ENCODE data around the gene CDK2. TPM values are rescaled to one million over a fixed set of nuclear protein-coding genes. Genes with fewer than 3 reads are reported as not detected.

The CDK2 gene
- total RNA-seq, 2 experiments from 2014 or later = 15.8 to 16.0 TPM

DNA sequence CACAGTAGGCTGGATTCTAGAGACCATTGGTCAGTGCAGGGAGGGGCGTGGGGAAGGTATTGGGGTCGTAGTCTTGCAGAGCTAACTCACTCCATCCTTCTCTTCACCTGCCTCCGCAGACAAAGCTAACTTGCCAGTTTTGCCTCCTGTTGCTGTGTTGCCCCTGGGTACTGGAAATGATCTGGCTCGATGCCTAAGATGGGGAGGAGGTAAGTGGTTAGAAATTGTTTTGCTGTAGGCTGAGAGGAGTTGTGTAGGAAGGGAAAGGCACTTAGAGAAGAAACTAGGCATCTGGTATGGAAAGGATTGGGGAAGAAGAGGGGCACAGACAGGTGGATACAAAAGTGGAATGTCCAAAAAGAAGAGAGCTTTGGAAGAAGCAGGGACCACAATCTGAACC is 24.6 kb upstream of the CDK2 start:
- CTCF ChIA-PET = interaction anchor here (1.7 to 5.4 kb wide), 3 partner anchors 14 to 203 kb away, joined by 4 to 86 read pairs (median 5); partner anchors contain the start of genes DGKA and PYM1
- no peaks in the 10 kb centered on the region for H3K9me3 Mint-ChIP-seq
- H3K4me1 Mint-ChIP-seq (ENCODE audit: low read depth) = peaks cover 72% of the 10 kb centered on the region
- Histone ChIP-seq H3K27ac (ENCODE audit: low read depth in 1 of 2, low read length in 2 of 2) (peak overlapping the region in 1 of 2 donors; percentile 53), H3K4me3 (ENCODE audit: low read length) (no peak overlapping the region), H3K27me3 (ENCODE audit: control insufficient read depth in 1 of 2, insufficient read depth in 2 of 2, low read length in 2 of 2) (no peaks in the 10 kb centered on the region), H3K4me1 (ENCODE audit: insufficient read depth, low read length) (peaks cover 64% of the 10 kb centered on the region), H3K9me3 (ENCODE audit: control insufficient read depth in 1 of 2, insufficient read depth in 1 of 2, low read length in 2 of 2) (no peaks in the 10 kb centered on the region), H3K36me3 (ENCODE audit: insufficient read depth, low read length) (peaks cover 98% of the 10 kb centered on the region)
- H3K27me3 Mint-ChIP-seq = no peaks in the 10 kb centered on the region
- no peak overlapping the region for H3K4me3 Mint-ChIP-seq
- intact Hi-C loops (cut with DNase I, micrococcal nuclease) = no loop called here
- POLR2A ChIA-PET = interaction anchor here (0.6 to 18.6 kb wide), 6 partner anchors 8 to 124 kb away, joined by 3 to 251 read pairs (median 6); partner anchors contain the start of genes ORMDL2, RAB5B and SARNP
- ATAC-seq (ENCODE audit: poor library complexity) (no peak), DNase-seq (no peak)
- H3K27ac Mint-ChIP-seq = peak overlapping the region; percentile 72
- TF ChIP-seq, protein P1, sequence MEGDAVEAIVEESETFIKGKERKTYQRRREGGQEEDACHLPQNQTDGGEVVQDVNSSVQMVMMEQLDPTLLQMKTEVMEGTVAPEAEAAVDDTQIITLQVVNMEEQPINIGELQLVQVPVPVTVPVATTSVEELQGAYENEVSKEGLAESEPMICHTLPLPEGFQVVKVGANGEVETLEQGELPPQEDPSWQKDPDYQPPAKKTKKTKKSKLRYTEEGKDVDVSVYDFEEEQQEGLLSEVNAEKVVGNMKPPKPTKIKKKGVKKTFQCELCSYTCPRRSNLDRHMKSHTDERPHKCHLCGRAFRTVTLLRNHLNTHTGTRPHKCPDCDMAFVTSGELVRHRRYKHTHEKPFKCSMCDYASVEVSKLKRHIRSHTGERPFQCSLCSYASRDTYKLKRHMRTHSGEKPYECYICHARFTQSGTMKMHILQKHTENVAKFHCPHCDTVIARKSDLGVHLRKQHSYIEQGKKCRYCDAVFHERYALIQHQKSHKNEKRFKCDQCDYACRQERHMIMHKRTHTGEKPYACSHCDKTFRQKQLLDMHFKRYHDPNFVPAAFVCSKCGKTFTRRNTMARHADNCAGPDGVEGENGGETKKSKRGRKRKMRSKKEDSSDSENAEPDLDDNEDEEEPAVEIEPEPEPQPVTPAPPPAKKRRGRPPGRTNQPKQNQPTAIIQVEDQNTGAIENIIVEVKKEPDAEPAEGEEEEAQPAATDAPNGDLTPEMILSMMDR (IDR thresholded peaks at IDR 0.05) = no peak
- H3K36me3 Mint-ChIP-seq (ENCODE audit: low read depth) = peaks cover 99% of the 10 kb centered on the region

DNA sequence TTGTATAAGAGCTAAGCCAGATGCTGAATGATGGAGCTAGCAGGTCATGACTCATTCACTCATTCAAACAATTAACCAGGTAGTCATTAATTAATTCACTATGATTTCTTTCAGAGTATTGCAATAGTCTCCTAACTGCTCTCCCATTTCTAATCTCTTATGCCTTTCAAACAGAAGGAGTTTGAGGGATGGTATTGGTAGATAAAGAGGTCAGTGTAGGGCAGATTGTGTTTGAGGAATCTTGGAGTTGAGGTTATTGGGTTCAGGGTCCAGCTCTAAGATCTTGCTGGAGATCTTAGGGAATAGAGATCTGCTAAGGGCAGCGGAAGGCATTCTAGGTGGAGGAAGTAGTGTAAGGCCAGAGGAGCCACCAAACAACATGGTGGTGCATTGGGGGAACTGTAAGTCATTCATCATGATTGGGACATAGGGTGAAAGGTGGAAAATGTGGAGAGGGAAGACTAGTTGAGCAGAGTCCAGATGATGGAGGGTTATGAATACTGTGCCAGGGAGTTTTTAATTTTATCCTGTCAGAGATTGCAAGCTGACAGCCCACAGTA is 24.0 kb upstream of the CDK2 start:
- CTCF ChIA-PET = interaction anchor here (1.7 to 5.4 kb wide), 3 partner anchors 15 to 204 kb away, joined by 4 to 86 read pairs (median 5); partner anchors contain the start of genes DGKA and PYM1
- H3K27ac ChIP-seq (ENCODE audit: low read depth in 1 of 2, low read length in 2 of 2) = peak overlapping the region in 1 of 2 donors; percentile 53
- peaks cover 58% of the 10 kb centered on the region for H3K4me1 ChIP-seq (ENCODE audit: insufficient read depth, low read length)
- Mint-ChIP-seq H3K4me1 (ENCODE audit: low read depth) (peaks cover 71% of the 10 kb centered on the region), H3K9me3 (no peaks in the 10 kb centered on the region), H3K27me3 (no peaks in the 10 kb centered on the region), H3K36me3 (ENCODE audit: low read depth) (peaks cover 99% of the 10 kb centered on the region), H3K4me3 (no peak overlapping the region), H3K27ac (peak overlapping the region; percentile 72)
- POLR2A ChIA-PET = interaction anchor here (0.6 to 18.6 kb wide), 9 partner anchors 9 to 124 kb away, joined by 3 to 251 read pairs (median 4); partner anchors contain the start of genes ORMDL2, RAB5B and SARNP
- intact Hi-C loops (cut with DNase I, micrococcal nuclease) = no loop called here
- DNase-seq = no peak
- no peaks in the 10 kb centered on the region for H3K27me3 ChIP-seq (ENCODE audit: control insufficient read depth in 1 of 2, insufficient read depth in 2 of 2, low read length in 2 of 2)
- no peak overlapping the region for H3K4me3 ChIP-seq (ENCODE audit: low read length)
- TF ChIP-seq, protein P1 (IDR thresholded peaks at IDR 0.05) = no peak
- no peaks in the 10 kb centered on the region for H3K9me3 ChIP-seq (ENCODE audit: control insufficient read depth in 1 of 2, insufficient read depth in 1 of 2, low read length in 2 of 2)
- peaks cover 98% of the 10 kb centered on the region for H3K36me3 ChIP-seq (ENCODE audit: insufficient read depth, low read length)
- no peak for ATAC-seq (ENCODE audit: poor library complexity)

DNA sequence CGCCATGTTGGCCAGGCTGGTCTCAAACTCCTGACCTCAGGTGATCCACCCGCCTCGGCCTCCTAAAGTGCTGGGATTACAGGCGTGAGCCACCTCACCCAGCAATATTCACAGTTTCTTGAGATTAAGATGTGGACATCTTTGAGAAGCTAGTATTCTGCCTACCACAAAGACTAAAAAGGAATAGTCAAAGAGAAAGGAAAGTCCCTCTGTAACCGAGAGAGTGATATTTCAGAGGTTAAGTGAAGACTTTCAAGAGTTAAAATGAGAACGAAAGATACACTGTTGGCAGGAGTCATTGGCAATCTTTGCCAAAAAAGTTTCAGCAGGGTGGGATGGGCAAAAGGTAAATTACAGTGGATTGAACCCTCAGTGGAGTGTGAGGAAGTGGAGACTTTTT is 20.1 kb upstream of the CDK2 start:
- Histone ChIP-seq H3K27ac (ENCODE audit: low read depth in 1 of 2, low read length in 2 of 2) (no peak overlapping the region), H3K36me3 (ENCODE audit: insufficient read depth, low read length) (peaks cover 90% of the 10 kb centered on the region), H3K4me1 (ENCODE audit: insufficient read depth, low read length) (peaks cover 19% of the 10 kb centered on the region), H3K27me3 (ENCODE audit: control insufficient read depth in 1 of 2, insufficient read depth in 2 of 2, low read length in 2 of 2) (no peaks in the 10 kb centered on the region), H3K4me3 (ENCODE audit: low read length) (no peak overlapping the region), H3K9me3 (ENCODE audit: control insufficient read depth in 1 of 2, insufficient read depth in 1 of 2, low read length in 2 of 2) (no peaks in the 10 kb centered on the region)
- Mint-ChIP-seq H3K4me3 (no peak overlapping the region), H3K9me3 (no peaks in the 10 kb centered on the region), H3K36me3 (ENCODE audit: low read depth) (peaks cover 83% of the 10 kb centered on the region), H3K4me1 (ENCODE audit: low read depth) (peaks cover 40% of the 10 kb centered on the region), H3K27me3 (no peaks in the 10 kb centered on the region), H3K27ac (peak overlapping the region; percentile 72)
- ChIA-PET POLR2A (interaction anchor here (0.9 to 6.9 kb wide), 4 partner anchors 9 to 129 kb away, joined by 3 to 85 read pairs (median 14); partner anchors contain the start of genes DGKA and SARNP), CTCF (interaction anchor here (1.0 kb wide), 1 partner anchor 11 kb away, joined by 3 read pairs; no protein-coding TSS in a partner anchor)
- intact Hi-C loops (cut with DNase I, micrococcal nuclease) = no loop called here
- no peak for ATAC-seq (ENCODE audit: poor library complexity)
- TF ChIP-seq, protein P1 (IDR thresholded peaks at IDR 0.05) = no peak
- no peak for DNase-seq

Measured in CD4-positive, alpha-beta T cell (primary cell).